DMS 273 (cell line): ENCODE data around the gene GALNT1.
A peak's percentile ranks its signal among the peaks of the same experiment; 100 is the strongest.
"Not testable (repeated sequence)": the region's sequence is repeated elsewhere in the genome, so short reads cannot be mapped to it uniquely, and the experiment has no call there.

Experiments used
- DNase-seq: peaks from one replicate; lab custom pipeline; 2025; ENCODE audit not compliant: unreplicated experiment; lab: John Stamatoyannopoulos, UW

Gene GALNT1

GRCh38 chr18:35581546-35581897 lies at the start of gene GALNT1:
GALNT1 (plus strand) TSS chr18:35581740; CDS start chr18:35654663, 72,923 bp downstream.
- DNase-seq, result peak; percentile 56

GRCh38 chr18:35533916-35534405 lies 47.6 kb upstream of the GALNT1 start:
- no peak for DNase-seq

DNA sequence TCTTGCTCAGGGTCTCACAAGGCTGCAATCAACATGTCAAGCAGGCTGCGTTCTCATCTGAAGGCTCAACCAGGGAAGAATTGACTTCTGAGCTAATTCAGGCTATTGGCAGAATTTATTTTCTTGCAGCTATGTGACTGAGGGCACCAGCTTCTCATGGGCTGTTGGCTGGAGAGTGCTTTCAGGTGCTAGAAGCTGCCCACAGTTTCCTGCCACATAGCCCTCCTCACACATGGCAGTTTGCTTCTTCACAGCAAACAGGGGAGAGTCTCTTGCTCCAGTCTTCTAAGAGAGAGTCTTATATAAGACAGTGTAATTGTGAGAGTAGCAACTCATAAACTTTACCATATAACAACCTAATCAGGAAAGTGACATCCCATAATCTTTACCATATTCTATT lies 46.2 kb upstream of the GALNT1 start:
- no peak for DNase-seq

DNA sequence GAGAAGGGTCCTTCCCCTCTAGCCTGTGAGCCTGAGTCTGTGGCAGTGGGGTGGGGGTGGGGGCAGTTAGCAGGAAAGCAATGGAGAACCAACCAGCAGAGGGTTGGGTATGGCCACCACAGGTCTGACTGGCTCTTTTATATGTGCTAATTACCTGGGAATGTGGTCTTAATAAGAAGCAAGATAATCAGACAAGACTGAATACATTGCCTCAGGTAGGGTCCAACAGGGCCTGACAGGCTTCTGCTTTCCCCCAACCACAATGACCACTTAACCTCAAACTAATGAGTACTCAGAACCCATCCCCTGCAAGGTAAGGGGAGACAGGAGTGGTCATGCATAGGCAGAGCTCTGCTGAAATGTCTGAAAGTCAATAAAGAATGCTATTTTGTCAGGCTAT lies 39.2 kb upstream of the GALNT1 start:
- DNase-seq, result no peak

GRCh38 chr18:35547008-35547605 lies 34.4 kb upstream of the GALNT1 start:
- DNase-seq, result no peak

- no peak for DNase-seq
Measured at GRCh38 chr18:35549564-35549963, 32.0 kb upstream of the GALNT1 start.

DNA sequence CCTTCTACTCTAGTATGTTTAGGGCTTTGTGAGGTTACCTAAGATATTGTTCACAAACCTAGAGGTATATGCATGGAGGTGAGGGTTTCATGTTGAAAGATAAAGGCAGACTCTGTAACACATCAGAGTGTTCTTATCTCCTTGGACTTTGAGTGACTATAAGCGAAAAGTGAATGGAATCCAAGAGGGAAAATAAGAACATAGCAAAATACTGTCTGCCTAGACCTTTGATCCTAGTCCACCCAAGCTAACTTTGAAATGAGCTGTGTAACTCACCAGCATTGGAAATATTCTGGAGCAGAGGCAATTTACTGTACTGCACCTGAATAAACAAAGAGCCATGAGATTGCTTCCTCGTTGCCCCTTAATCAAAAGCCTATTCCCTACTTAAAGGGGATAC lies 28.2 kb upstream of the GALNT1 start:
- no peak for DNase-seq

GRCh38 chr18:35555538-35555937 lies 26.0 kb upstream of the GALNT1 start:
- DNase-seq, result not testable (repeated sequence)

DNA sequence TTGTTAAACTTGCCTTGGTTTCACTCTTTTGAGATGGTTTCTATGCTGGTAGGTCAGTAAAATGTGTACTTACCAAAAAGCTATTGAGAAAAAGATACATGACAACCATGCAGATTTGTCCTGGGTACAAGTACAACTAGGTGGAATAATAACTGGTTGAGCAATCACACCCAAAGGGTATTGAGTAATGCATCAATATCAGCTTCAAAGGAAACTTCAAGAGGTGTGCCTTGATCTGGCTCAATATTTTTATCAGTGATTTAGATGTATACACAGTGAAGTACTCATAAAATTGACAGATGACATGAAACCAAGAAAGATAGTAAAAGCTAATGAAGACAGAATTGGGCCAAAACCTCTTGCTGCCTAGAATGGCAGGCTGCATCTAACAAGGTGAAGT lies 21.7 kb upstream of the GALNT1 start:
- no peak for DNase-seq

DNA sequence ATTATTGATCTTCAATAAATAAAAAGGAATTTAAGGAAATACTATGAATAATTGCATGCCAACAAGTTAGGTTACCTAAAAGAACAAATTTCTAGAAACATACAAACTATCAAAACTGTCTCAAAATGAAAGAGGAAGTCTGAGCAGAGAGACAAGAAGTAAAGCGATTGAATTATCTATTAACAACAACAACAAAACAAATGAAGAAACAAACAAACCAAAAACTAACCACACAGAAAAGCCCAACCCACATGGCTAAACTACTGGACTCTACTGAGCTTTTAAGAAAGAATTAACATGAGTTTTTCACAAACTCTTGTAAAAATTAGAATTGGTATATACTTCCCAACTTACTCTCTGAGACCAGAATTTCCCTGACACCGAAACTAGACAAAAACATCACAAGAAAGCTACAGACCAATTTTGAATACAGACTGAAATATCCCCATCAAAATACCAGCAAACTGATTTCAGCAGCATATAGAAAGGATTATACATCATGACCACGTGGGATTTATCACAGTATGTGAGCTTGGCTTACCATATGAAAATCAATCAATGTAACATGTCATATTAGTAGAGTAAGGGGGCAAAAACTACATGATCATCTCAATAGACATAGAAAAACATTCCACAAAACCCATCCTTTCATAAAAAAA lies 16.6 kb upstream of the GALNT1 start:
- no peak for DNase-seq

GRCh38 chr18:35566019-35566418 lies 15.5 kb upstream of the GALNT1 start:
- no peak for DNase-seq

GRCh38 chr18:35570182-35570581 lies 11.4 kb upstream of the GALNT1 start:
- no peak for DNase-seq

- no peak for DNase-seq
Measured at GRCh38 chr18:35571138-35571537, 10.4 kb upstream of the GALNT1 start.

- DNase-seq, result no peak
Measured at GRCh38 chr18:35572644-35573043, 8.9 kb upstream of the GALNT1 start.

- no peak for DNase-seq
Measured at GRCh38 chr18:35573531-35573930, 8.0 kb upstream of the GALNT1 start.

- DNase-seq, result not testable (repeated sequence)
Measured at GRCh38 chr18:35576240-35576845, 5.2 kb upstream of the GALNT1 start.

DNA sequence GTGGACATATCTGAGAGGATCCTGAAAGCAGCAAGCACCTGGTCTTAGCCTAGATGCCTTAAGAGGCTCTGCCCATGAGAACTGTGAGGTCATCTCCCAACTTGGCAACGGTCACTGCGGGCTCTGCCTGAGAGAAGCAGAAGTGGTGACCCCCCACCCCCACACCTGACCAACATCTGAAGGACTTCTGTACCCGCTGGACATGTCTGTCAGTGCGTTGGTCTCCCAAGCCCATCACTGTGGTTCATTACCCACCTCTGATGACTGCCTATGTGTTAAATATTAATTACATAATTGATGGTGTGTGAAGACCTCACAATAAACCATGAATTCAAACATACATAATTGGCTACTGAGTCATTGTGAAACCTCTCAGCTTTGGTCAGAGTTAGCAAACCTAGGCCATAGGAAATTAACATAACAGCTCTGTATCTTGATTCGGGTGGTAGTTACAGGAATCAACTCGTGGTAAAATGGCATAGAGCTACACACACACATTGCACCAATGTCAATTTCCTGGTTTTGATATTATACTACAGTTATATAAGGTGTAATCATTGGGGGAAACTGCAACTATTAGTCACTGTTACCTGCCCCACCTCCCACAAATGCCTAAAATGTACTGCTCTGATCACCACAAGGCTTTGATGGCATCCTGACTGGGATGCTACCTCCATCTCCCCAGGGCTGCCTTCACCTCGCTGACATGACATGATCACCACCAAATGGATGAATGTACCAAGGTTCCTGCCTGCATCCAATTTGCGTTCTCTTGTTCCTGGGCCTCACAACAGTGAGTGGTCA lies 4.3 kb upstream of the GALNT1 start:
- no peak for DNase-seq

- no peak for DNase-seq
Measured at GRCh38 chr18:35578481-35578880, 3.1 kb upstream of the GALNT1 start.

DNA sequence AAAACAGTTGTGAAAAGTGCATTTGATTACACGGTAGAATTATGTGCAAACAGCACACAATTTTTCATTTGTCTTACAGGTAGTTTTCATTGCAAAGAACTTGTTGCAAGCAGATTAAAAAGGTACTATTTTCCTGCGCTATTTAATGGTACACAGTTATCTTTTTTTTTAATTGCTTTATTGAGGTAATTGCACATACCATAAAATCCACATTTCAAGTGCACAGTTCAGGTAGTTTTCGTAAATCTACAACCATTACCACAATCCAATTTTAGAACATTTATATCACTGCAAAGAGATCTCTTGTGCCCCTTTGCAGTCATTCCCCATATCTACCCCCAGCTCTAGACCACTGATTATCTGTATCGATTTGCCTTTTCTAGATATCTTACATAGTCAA lies 2.6 kb upstream of the GALNT1 start:
- no peak for DNase-seq

DNA sequence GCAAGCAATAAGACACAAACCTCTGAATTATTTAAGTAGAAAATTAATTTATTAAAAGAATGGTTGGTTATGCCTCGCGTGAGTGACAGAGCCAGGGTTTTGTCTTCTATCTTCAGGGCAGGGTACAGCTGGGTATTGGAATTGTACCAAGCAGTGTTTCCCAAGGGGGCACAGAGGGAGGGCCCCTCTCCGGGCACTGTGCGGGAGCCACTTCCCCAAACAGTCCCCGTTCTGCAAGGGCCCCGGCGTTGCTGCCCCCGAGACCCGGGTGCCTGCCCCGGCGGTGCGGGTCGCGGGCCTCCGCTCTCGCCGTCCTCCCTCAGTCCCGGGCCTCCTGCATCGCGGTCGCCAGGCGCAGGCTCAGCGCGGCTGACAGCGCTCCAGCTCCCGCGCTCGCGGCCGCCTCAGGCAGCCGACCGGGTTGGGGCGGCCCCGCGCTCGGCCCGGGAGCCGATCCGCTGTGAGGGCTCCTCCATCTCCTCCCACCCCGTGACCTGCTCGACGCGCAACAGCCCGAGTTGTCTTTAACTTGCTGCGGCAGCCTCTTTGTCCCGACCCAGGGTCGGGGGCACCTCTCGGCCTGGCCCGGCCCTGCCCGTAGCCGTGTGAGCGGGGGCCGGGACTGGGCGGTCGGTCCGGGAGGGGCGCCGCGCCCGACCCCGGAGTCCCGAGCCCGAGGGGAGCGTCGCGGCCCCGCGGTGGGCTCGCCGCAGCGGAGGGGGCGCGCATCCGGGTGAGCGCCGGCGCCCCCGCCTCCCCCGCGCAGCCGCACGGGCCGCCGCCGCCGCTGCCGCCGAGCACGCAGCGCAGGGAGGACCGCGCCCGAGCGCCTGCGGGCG lies 620 bp upstream of the GALNT1 start:
- peak; percentile 81 for DNase-seq
